Stimulated activated CD4-positive, alpha-beta T cell treated with anti-CD3 and anti-CD28 coated beads, Interleukin-12 subunit alpha, Interleukin-12 subunit beta, amount 100 ng/mL, for 4 hours (primary cell): ENCODE results near the gene SRI.
"Not testable (repeated sequence)": the region's sequence is repeated elsewhere in the genome, so short reads cannot be mapped to it uniquely, and the experiment has no call there.

ENCODE experiments used
- DNase-seq: peaks from one replicate; pipeline ENCODE4 v3.0.0-alpha.2; 2020

The SRI gene

GRCh38 chr7:88172842-88173241 is 47.0 kb downstream of the SRI start:
- no peak for DNase-seq

- DNase-seq: no peak
These were observed 50.0 kb downstream of the SRI start for GRCh38 chr7:88169717-88170320.

- DNase-seq: no peak
These were observed 52.1 kb downstream of the SRI start for GRCh38 chr7:88167721-88168120.

- no peak for DNase-seq
These were observed 52.6 kb downstream of the SRI start for GRCh38 chr7:88167223-88167622.

GRCh38 chr7:88165697-88166096 is 54.1 kb downstream of the SRI start:
- DNase-seq: no peak

GRCh38 chr7:88159741-88160140 is 60.1 kb downstream of the SRI start:
- not testable (repeated sequence) for DNase-seq

- no peak for DNase-seq
These were observed 63.5 kb downstream of the SRI start for GRCh38 chr7:88156356-88156755.

- no peak for DNase-seq
These were observed 64.1 kb downstream of the SRI start for GRCh38 chr7:88155756-88156155.
